HG03095 (cell line): ENCODE data around the gene SH3RF3.

ENCODE experiments used
- ATAC-seq: cut with Tn5 transposase; IDR thresholded peaks from one replicate; pipeline ENCODE4 v1.9.1; 2021; ENCODE audit warnings: moderate library complexity; ENCODE audit not compliant: unreplicated experiment

SH3RF3 gene

DNA sequence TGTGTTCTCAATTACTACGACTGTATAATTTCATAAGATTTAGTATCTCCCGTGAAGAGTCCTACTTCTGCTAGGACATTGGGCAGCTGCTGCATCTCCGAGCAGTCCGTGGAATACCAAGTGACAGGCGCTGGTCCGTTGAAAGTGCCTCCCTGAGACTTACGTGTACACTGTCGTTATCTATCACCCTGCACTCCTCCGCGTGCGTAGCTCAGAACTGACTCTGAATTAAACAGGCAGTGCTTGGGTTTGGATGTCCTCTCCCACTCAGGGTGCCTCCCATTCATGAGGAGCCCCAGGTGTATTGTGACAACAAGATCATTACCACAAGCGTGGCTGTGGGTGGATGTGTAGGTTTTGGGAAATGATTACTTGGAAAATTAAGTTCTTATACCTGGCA is 148.4 kb downstream of the SH3RF3 start:
- no peak for ATAC-seq

DNA sequence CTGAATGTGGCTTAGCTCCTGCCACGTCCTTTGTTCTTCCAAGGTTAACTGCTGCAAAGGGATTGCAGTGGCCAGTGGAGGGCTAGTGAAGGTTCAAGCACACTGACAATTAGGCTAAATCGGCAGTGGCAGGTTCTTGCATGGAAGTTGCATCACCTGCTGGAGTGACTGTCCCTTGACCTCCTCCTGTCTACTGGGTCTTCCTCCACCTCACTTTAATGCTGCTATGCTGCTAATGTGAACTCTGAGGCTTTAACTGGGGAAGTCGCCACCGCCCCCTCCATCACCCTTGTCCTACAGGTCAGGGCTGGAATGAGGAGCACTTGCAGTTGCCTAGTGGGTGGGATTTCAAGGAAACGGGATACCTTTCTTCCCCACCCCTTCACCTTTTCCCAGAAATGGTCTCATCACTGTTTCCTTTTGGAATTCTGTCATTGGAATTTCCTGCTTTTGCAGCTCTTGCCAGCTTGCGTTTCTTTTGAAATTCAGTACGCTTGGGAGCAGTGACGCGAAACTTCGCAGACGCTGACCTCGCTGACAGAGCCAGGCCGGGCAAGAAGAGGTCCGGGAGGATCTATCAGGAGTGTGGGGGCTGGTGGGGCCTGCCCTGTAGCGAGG is 150.3 kb downstream of the SH3RF3 start:
- ATAC-seq: no peak

DNA sequence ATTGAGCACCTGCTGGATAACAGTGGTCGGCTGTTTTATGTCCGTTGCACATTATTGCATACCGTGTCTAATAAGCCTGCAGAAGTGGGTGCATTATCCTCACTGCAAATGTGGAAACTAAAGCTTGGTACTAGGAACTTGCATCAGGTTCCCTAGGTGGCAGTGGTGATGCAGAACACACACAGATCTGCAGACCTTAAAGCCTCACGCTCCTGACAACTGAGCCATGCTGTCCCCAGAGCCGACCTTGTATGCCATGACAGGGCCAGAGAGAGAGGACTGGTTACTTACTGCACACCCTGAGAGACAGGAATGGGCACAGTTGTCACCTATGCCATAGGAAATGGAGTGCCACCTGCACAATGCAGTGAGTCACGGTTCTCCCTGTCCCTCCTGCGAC is 151.8 kb downstream of the SH3RF3 start:
- ATAC-seq: no peak

DNA sequence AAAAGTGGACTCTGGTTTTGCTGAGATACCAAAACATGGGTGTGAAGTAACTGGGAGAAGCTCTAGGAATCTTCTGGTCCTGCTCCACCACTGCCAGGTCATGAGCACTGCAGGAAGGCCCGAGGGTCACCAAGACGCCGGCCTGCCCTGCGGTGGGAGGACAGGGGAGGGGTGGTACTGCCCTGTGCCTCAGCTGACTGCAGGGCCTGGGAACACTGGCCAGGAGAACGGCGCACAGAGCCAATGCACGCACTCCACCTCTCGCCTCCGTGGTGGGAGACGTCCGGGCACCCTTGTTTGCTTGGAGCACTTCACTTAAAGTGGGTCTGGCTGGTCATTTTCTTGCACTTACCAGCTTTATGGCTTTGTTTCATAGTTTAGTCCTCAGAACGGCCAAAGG is 153.4 kb downstream of the SH3RF3 start:
- no peak for ATAC-seq

DNA sequence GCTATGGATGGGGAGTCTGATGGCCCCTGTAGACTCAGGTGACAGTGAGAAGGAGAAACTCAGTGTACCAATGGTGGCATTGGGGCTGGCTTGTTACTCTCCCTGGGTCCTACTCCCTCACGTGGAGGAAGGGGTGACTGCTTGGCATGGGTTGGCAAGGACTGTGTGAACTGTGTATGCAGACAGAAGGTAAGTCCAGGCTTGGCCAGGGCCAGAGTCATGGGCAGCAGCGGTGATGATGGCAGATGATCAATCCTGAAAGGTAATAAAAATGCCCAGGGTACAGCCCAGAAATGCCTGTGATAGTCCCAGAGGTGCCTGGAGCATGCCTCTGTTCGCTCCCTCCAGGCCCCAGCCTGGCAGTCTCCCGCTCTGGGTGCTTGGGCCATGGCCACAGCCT is 153.9 kb downstream of the SH3RF3 start:
- no peak for ATAC-seq

DNA sequence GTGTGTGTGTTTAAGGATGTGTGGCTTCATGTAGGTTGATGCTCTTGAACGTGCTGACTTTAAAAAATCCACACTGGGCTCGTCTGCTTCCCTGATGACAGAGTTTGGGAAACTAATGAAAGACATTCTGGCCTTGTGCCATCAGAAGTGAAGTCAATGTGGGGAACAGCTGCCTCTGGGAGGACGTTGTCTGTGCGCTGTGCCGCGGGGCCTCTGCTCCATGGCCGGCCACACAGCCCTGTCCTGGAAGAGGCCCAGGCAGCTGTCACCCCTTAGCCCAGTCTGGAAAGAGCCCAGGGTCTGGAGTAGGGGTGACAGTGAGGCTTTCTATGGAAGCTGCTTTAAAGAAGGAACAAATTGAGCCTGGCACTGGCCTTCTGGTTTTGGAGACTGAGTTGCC is 155.8 kb downstream of the SH3RF3 start:
- no peak for ATAC-seq

DNA sequence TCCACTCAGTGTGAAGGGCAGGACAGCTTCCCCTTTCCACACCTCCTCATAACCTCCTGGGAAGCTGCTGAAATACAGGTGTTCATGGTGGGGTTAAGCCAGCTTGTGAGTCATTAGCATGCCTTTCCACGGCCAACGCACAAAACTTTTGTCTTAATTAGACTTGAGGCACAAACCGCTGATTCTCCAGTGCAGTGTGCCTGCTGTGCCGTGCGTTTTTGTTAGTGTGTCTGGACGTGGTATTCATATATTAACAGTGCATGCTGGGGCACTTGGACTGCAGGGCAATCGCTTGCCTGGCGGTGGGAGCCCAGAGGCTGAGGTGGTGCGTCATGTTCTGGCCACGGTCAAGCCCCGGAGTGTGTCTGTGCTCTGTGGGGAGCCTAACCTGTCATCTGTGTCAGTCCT is 156.2 kb downstream of the SH3RF3 start:
- ATAC-seq: no peak

DNA sequence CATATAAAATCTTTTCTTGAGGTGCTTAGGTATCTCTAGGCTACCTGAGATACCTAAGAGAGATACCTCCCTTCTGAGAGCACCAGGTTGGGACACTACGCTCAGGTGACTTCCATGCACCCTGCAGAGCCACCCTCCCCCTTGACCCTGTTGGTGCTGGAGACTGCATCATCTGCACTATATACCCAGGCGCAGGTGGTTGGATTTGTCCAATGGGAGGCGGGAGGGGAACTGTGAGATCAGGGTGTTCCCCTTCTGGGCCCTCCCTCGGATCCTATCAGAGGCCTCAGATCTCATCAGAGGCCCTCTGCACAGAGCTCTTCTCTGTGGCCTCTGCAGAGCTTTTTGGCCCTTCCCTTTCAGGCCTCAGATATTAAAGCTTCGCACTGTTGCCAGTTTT is 158.4 kb downstream of the SH3RF3 start:
- no peak for ATAC-seq

DNA sequence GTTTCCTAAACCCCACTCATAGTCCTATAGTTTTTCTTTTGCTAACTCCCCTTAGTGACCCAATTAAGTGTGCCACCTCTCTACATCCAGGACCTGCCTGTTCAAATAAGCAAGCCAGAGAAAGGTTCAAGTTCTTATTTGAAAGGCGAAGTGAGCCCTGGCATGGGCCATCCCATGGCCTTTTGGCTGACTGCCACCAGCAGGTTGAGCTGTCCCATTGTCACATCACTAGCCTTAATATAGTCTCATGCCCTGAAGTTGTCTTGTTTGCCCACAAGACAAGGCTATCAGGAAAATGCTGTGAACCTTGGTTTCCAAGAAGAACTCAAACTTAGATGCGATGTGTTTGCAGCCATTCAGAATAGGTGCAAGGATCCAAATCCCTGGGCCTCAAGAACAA is 158.8 kb downstream of the SH3RF3 start:
- ATAC-seq: no peak

DNA sequence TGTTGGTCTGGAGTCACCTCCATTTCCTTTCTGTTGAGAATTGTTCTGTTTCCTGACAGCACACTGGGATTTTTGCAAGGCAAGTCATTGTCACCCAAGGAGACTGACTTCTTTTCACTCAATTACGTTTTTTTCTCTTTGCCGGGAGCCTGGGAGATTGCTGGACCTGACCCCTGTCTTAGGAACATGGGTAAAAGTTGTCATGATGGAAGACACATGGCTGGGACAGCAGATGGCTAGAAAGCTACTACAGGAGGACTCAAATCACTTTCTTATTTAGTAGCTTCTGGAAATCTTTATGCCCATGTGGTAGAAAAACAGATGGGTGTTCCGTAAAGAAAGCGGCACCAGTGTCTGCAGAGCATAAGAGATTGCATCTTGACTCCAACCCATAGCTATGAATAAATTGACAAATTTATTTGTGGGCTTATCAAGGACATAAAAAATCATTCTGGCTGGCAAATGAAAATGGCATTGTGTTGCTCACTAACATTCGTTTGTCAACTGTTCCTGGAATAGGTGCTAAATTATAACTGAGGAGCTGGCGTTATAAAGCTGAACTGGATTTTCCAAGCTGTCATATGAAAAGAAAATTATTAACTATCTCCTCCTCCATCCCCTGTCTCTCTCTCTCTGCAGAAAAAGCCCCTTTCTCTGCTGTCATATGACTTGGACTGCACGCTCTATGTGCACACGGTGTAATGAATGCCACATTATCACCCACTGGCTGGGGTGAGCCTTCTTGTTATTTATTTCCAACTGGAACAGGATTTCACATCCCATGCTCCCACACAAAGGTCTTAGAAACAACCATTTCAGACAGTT is 159.8 kb downstream of the SH3RF3 start:
- no peak for ATAC-seq

DNA sequence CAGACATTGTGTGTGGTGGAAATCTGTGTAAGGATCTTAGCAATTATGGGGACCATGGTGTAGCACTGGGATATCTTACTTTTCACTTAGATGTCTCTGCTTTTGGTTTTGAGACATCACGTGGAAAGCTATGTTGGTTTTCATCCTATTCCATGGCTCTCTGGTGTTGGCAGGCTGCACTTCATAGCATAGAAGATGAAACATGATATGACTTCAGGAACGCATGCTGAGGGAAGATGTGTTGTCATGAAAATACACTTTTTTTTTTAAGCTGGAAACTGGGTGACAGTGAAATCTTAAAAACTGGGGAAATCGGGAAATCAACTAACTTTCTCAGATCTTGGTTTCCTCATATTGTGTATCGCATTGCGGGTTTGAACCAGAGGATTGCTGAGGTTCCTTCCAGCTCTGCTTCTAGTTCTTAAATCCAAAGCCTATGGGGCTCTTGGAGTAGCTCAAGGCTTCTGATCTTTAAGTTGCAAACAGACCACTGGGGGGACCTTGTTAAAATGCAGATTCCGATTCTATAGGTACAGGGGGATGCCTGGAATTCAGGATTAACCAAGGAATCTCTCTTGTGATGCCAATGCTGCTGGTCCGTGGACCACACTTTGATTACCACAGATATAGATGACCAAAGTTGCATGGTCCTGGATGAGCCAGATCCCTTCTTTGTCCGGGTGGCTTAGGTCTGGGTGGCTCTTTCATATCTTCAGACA is 160.7 kb downstream of the SH3RF3 start:
- ATAC-seq: no peak

DNA sequence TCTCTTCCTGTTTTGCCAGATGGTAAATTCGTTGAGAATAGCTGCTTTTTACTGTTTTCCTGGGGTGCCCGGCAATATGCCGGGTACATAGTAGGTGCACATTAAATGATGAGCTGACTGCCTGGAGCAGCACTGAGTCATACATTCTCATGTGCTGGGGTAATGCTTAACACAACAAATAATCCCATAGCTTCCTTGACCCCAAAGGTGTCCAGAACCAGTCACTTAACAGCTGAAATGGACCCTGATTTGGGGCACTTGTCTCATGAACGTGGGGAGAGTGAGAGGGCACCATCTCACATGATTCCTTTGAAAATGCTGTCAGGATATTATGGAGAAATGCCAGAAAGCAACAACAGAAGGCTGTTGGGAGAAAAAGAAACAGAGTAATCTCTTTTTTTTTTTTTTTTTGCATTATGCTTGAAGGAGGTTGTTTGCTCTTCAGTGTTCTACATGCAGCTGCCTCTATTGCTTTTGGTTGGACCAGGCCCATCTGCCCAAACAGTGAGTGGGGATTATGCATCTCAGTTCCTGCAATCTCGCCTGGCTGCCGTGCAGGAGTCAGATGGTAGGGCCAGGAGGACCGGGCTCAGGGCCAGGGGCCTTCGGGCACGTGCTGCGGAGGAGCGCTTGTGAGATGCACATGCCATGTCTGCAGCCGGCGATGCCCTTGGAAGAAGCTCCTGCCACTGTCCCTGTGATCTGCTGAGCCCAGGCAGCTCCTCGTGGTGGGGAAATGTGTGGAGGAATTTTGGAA is 162.1 kb downstream of the SH3RF3 start:
- ATAC-seq: no peak

DNA sequence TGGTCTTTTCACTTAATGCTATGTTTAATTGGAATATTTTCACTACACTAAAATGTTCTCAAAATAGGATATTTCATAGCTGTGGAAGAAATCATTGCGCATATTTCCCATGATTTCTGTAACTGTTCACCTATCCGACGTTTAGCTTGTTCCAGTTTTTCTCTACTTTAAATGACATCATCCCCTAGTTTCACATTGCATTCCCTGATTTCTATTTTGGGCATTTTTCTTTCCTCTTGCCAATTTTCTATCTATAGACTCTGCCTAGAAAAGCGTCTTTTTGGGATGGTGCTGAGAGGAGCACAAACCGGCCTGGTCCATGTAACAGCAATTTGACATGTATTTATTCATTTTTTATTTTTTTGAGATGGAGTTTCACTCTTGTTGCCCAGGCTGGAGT is 163.4 kb downstream of the SH3RF3 start:
- ATAC-seq: no peak

DNA sequence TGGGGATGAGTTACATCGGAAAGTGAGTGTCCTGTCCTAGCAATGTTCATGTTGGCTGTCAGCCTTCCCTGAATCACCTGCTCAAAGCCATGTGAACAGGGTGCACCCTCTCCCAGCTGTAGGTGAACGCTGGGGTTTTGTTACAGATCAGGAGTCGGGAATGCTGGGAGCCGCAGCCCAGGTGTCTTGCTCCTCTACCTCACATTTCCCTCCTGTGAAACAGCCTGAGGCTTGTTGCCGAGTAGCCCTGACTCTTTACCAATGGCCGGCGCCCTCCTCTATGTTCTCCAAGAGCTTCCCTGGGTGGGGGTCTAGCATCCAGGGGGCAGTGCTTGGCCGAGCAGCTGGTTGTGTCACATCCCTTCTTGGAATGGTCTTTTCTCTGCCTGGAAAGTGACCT is 164.7 kb downstream of the SH3RF3 start:
- ATAC-seq: no peak

DNA sequence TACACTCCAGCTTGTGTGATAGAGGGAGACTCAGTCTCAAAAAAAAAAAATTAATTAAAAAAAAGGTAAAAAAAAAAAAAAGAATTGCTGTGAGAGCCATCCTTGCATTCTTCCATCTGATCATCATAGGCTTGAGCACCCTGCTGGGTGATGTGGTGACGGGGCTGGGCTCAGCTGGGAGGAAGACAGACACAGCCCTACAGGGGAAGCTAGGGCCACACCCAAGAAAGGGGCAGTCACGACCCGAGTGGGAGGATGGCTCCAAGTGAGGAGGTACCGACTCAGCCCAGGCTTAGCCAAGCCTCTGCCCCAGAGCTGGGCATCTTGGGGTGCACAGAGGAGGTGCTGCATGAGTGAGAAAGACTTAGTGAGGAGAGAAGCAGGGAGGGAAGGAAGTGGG is 165.5 kb downstream of the SH3RF3 start:
- no peak for ATAC-seq

DNA sequence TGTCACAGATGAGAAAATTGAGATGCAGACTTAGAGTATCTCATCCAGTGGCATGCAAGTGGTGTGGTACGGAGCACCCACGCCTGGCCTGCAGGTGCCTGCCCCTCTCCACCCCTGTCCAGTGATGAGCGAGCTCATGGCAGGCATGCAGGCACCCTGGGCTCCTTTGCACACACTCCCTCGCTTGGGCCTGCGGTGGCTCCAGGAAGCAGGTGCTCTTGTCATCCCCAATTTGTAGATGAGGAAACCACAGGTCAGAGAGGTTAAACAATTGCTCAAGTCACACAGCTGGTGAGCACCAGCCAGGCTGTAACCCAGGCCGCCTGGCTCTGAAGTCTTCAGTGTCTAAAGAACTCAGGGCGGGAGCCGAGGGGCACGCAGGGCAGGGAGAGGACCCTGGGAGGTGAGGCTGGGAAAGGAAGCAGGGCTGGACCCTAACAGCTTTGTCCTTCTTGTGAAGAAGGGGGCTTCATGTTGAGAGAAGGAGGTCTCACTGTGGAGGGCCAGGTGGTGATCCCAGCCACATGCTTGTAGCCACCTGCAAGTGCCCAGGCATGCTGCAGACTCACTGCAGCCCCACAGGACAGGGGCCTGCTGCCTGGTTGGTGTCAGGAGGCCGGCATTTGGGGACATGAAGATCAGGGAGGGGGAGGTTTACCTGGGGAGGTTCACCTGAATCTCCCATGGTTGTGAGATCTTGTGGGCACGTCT is 166.2 kb downstream of the SH3RF3 start:
- ATAC-seq: no peak

DNA sequence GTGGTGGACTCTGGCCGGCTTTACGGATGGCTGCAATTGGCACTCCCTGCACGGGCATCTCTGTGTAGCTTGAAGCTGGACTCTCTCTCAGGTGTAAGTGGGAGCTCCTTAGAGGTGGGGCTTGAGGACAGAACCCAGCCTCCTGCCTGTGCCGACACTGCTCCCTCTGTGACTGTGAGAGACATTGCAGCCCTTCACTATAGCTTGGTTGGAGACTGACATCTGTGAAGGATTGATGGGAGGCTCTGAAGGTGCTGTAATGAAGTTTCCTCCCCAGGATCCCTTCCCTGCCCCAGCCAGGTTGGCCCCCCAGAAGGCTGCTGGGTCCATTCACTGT is 166.7 kb downstream of the SH3RF3 start:
- ATAC-seq: no peak

DNA sequence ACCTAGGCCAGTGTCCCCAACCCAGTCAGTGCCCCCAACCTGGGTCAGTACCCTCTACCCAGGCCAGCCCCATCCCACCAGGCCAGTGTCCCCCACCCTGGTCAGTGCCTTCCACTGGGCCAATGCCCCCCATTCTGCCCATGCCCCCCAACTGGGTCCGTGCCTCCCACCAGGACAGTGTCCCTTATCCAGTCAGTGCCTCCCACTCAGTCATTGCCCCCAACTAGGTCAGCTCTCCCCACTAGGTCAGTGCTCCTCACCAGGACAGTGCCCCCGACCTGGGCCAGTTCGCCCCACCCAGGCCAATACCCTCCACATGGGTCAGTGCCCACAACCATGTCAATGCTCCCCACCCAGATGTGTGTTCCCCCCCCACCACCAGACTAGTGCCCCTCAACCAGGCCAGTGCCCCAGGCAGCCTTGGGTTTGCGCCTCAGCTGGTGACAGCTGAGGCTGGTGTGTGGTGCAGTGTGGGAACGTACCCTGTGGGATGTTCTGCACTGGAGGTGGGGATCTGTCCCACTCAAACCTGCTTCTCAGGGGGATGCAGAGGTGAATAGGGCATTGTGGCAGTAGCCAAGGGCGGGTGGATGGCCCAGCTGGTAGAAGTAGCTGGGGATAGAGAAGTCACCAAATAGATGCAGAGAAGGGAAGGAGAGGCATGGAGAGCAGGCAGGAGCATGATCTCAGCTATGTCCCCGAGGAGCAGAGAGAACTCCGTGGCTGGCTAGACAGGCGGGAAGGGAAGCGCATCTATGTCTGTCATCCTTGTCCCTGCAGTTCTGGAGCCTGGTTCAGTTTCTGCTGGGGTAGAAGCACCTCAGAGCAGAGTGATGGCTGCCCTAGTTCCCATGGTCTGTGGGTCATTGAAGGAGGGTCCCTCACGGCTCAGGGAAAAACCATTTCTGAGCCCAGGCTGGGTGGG is 168.8 kb downstream of the SH3RF3 start:
- no peak for ATAC-seq

DNA sequence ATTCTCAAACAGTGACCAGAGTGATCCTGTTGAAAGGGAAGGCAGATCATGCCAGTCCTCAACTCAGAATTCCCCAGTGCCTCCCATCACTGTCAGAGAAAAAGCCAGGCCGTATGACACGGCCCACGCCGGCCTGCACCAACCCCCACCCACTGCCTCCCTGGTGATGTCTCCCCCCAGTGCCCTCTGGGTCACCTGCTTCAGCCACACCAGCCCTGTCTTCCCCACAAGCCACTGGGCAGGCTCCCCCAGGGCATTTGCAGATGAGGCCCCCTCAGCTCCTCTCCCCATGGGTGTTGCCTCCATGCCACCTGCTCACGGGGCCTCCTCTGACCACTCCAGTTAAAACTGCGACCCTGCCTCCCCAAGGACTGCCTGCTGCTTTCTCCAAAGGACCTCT is 169.8 kb downstream of the SH3RF3 start:
- ATAC-seq: no peak

DNA sequence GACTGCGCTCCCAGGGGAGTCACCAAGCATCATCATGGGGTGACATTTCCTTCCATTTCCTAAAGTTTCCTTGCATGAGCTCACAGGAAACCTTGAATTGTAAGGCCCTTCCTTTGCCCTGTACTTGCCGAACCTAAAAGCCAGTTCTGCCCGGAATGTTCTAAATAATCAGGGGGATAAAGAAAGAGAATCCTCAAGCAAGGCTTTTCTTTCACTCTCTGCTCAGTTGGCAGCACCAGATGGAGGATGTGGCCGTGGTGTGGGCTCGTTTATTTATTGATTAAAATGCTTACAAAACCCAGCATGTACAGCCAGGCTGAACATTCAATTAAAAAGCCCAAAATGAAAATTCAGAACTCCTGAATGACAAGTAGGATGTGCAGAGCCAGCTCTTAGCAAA is 170.5 kb downstream of the SH3RF3 start:
- no peak for ATAC-seq
